Osteoblast (primary cell): ENCODE data around the gene CALD1. TPM values are rescaled to one million over a fixed set of nuclear protein-coding genes. Genes with fewer than 3 reads are reported as not detected.

Source experiments
- DNase-seq: peaks from one replicate; pipeline ENCODE4 v3.0.0; 2011; ENCODE audit warnings: low spot score, mixed read lengths; ENCODE audit not compliant: insufficient read length; ENCODE audit errors: missing footprints
- H2AFZ ChIP-seq: 2 replicates; pipeline ENCODE4 v1.6.0; 2011; ENCODE audit warnings: mild to moderate bottlenecking, low read length
- H3K27ac ChIP-seq: 2 replicates; pipeline ENCODE4 v1.5.1; 2011; ENCODE audit warnings: mild to moderate bottlenecking, low read depth, low read length, moderate library complexity
- H3K27me3 ChIP-seq: 2 replicates; pipeline ENCODE4 v1.6.0; 2012; ENCODE audit warnings: mild to moderate bottlenecking, control low read depth, inconsistent platforms, low read length, moderate library complexity; ENCODE audit not compliant: insufficient read depth
- H3K36me3 ChIP-seq: 2 replicates; pipeline ENCODE4 v1.5.1; 2011; ENCODE audit warnings: mild to moderate bottlenecking, low read length, control low read depth, moderate library complexity; ENCODE audit not compliant: insufficient read depth
- H3K4me1 ChIP-seq: 2 replicates; pipeline ENCODE4 v1.5.1; 2011; ENCODE audit warnings: mild to moderate bottlenecking, low read length, control low read depth, moderate library complexity; ENCODE audit not compliant: insufficient read depth
- H3K4me2 ChIP-seq: 2 replicates; pipeline ENCODE4 v1.6.0; 2011; ENCODE audit warnings: mild to moderate bottlenecking, low read length; ENCODE audit not compliant: insufficient read depth
- H3K4me3 ChIP-seq: fragments of 200-600 bp; sonication (generic); 3 replicates; pipeline ENCODE4 v1.5.1; 2012; ENCODE audit warnings: mild to moderate bottlenecking, low read length, inconsistent platforms; ENCODE audit not compliant: insufficient read depth
- H3K79me2 ChIP-seq: 2 replicates; pipeline ENCODE4 v1.6.0; 2012; ENCODE audit warnings: mild to moderate bottlenecking, low read length, control low read depth, inconsistent platforms; ENCODE audit not compliant: insufficient read depth
- H3K9me3 ChIP-seq: 2 replicates; pipeline ENCODE4 v1.5.1; 2011; ENCODE audit warnings: low read depth, low read length, control low read depth
- H4K20me1 ChIP-seq: 2 replicates; pipeline ENCODE4 v1.6.0; 2012; ENCODE audit warnings: mild to moderate bottlenecking, low read length, control low read depth; ENCODE audit not compliant: insufficient read depth
- total RNA-seq: library from RNA; depleted of rRNA; stranded (reverse); fragments of >200 nt; gene quantifications from 2 replicates; pipeline ENCODE4 v1.2.3, GENCODE V29; 2012
- TF ChIP-seq, protein P1 (sequence below): IDR thresholded peaks from 2 replicates; pipeline ENCODE4 v1.5.1; 2011; ENCODE audit warnings: mild to moderate bottlenecking, low read depth, low read length, moderate library complexity; ENCODE audit errors: extremely low read depth

Gene CALD1
- total RNA-seq, 1 donor: 1,123 TPM

GRCh38 chr7:134772401-134772800 is 7.0 kb upstream of the CALD1 start:
- H3K9me3 ChIP-seq: no peaks in the 10 kb centered on the region
- TF ChIP-seq, protein P1, sequence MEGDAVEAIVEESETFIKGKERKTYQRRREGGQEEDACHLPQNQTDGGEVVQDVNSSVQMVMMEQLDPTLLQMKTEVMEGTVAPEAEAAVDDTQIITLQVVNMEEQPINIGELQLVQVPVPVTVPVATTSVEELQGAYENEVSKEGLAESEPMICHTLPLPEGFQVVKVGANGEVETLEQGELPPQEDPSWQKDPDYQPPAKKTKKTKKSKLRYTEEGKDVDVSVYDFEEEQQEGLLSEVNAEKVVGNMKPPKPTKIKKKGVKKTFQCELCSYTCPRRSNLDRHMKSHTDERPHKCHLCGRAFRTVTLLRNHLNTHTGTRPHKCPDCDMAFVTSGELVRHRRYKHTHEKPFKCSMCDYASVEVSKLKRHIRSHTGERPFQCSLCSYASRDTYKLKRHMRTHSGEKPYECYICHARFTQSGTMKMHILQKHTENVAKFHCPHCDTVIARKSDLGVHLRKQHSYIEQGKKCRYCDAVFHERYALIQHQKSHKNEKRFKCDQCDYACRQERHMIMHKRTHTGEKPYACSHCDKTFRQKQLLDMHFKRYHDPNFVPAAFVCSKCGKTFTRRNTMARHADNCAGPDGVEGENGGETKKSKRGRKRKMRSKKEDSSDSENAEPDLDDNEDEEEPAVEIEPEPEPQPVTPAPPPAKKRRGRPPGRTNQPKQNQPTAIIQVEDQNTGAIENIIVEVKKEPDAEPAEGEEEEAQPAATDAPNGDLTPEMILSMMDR: no peak
- H3K4me1 ChIP-seq: peaks cover 17% of the 10 kb centered on the region
- H3K27ac ChIP-seq: no peak overlapping the region
- no peak for DNase-seq
- H3K79me2 ChIP-seq: no peaks in the 10 kb centered on the region
- no peak overlapping the region for H3K4me3 ChIP-seq
- no peak overlapping the region for H2AFZ ChIP-seq
- H3K27me3 ChIP-seq: no peaks in the 10 kb centered on the region
- H4K20me1 ChIP-seq: no peaks in the 10 kb centered on the region
- H3K4me2 ChIP-seq: no peak overlapping the region
- H3K36me3 ChIP-seq: no peaks in the 10 kb centered on the region

GRCh38 chr7:134773164-134773563 is 6.3 kb upstream of the CALD1 start:
- DNase-seq: no peak
- Histone ChIP-seq H3K4me3 (no peak overlapping the region), H3K27me3 (no peaks in the 10 kb centered on the region), H3K9me3 (no peaks in the 10 kb centered on the region), H3K4me2 (no peak overlapping the region), H4K20me1 (no peaks in the 10 kb centered on the region), H3K79me2 (no peaks in the 10 kb centered on the region), H2AFZ (no peak overlapping the region), H3K4me1 (peaks cover 17% of the 10 kb centered on the region), H3K36me3 (no peaks in the 10 kb centered on the region), H3K27ac (no peak overlapping the region)
- TF ChIP-seq, protein P1: no peak

DNA sequence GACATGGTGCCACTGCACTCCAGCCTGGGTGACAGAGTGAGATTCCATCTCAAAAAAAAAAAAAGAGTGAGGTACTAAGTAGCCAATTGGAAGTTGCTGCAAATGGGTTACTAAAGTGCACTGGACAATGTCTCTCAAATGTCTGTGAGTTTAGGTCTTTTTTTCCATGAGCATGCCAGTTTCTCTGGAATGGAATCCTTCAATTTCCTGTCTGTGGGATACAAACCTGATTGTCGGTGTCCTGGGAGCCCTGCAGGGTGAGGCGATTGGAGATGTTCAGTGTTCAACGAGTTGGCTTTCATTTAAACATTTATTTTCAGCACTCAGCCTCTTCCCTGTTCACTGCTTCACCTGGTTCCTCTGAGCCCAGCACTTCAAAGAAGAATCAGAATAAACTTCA is 5.3 kb upstream of the CALD1 start:
- Histone ChIP-seq H3K4me1 (peaks cover 24% of the 10 kb centered on the region), H4K20me1 (no peaks in the 10 kb centered on the region), H3K79me2 (no peaks in the 10 kb centered on the region), H3K9me3 (no peaks in the 10 kb centered on the region), H2AFZ (no peak overlapping the region), H3K27ac (no peak overlapping the region), H3K4me3 (no peak overlapping the region), H3K27me3 (no peaks in the 10 kb centered on the region), H3K4me2 (no peak overlapping the region), H3K36me3 (no peaks in the 10 kb centered on the region)
- no peak for DNase-seq
- TF ChIP-seq, protein P1: no peak

DNA sequence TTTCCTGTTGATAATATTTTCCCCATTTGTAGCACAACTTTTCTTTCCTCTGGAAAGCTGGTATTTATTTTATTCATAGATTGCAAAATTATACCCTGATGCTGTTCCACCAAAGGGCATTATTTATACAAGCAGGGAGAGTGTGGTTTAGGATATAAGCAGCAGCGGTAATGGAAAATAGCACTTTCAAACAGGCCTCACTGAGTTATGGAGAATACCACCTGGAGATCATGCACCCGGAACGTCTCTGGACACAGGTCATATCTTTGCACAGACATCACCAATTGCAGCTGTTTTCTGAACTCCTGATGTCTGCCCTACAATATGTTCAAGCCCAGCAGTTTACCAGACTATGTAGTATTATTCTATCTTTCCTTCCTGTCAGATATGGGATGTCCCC is 2.0 kb upstream of the CALD1 start:
- peak overlapping the region; percentile 80 for H3K4me2 ChIP-seq
- peaks cover 30% of the 10 kb centered on the region for H3K79me2 ChIP-seq
- TF ChIP-seq, protein P1: no peak
- H3K27me3 ChIP-seq: no peaks in the 10 kb centered on the region
- H3K4me3 ChIP-seq: no peak overlapping the region
- no peak for DNase-seq
- peaks cover 15% of the 10 kb centered on the region for H3K36me3 ChIP-seq
- H3K9me3 ChIP-seq: no peaks in the 10 kb centered on the region
- H3K4me1 ChIP-seq: peaks cover 29% of the 10 kb centered on the region
- peak overlapping the region; percentile 90 for H3K27ac ChIP-seq
- peak overlapping the region; percentile 28 for H2AFZ ChIP-seq
- H4K20me1 ChIP-seq: peaks cover 16% of the 10 kb centered on the region
